Measurements from ENCODE around the gene ARPC2. TPM values are rescaled to one million over a fixed set of nuclear protein-coding genes. Genes with fewer than 3 reads are reported as not detected.

Gene ARPC2
- total RNA-seq, 1 experiment from 2014 or later = 284 TPM

- BruUV-seq (replicated peaks) = no TSS peak
- intact Hi-C loops (cut with micrococcal nuclease) = no loop called here
- DNase-seq (ENCODE audit: unreplicated experiment) = peak; percentile 97
- no peak for TF ChIP-seq CTCF (IDR thresholded peaks at IDR 0.05; ENCODE audit: unreplicated experiment)
- Mint-ChIP-seq H3K4me3 (ENCODE audit: unreplicated experiment) (peak overlapping the region; percentile 80), H3K27ac (ENCODE audit: low read depth, unreplicated experiment) (peak overlapping the region; percentile 99), H3K4me1 (ENCODE audit: insufficient read depth, unreplicated experiment) (peaks cover 57% of the 10 kb centered on the region), H3K27me3 (ENCODE audit: insufficient read depth, unreplicated experiment) (no peaks in the 10 kb centered on the region), H3K36me3 (ENCODE audit: insufficient read depth, unreplicated experiment) (peaks cover 40% of the 10 kb centered on the region), H3K9me3 (ENCODE audit: unreplicated experiment) (no peaks in the 10 kb centered on the region)
- ChIA-PET CTCF (interaction anchor here (0.6 to 7.3 kb wide), 6 partner anchors 11 to 692 kb away, joined by 3 to 160 read pairs (median 14); partner anchors contain the start of genes AAMP, CATIP and PNKD), POLR2A (interaction anchor here (0.6 to 11.8 kb wide), 17 partner anchors 8 to 401 kb away, joined by 3 to 390 read pairs (median 10); partner anchors contain the start of genes AAMP, ARPC2, CTDSP1 and PNKD)
Observed at GRCh38 chr2:218286570-218287459, 69.8 kb downstream of the ARPC2 start.

GRCh38 chr2:218289639-218290315 lies 72.8 kb downstream of the ARPC2 start:
- H3K27me3 Mint-ChIP-seq (ENCODE audit: insufficient read depth, unreplicated experiment) = no peaks in the 10 kb centered on the region
- H3K4me3 Mint-ChIP-seq (ENCODE audit: unreplicated experiment) = peak overlapping the region; percentile 75
- H3K27ac Mint-ChIP-seq (ENCODE audit: low read depth, unreplicated experiment) = peak overlapping the region; percentile 91
- ChIA-PET CTCF (interaction anchor here (1.0 to 12.3 kb wide), 6 partner anchors 10 to 175 kb away, joined by 3 to 215 read pairs (median 11); partner anchors contain the start of genes AAMP, CATIP and PNKD), POLR2A (interaction anchor here (0.7 to 11.8 kb wide), 9 partner anchors 9 to 117 kb away, joined by 3 to 390 read pairs (median 17); partner anchors contain the start of genes AAMP, ARPC2, CATIP and PNKD)
- no TSS peak for BruUV-seq (replicated peaks)
- DNase-seq (ENCODE audit: unreplicated experiment) = peak; percentile 69
- intact Hi-C loops (cut with micrococcal nuclease) = no loop called here
- no peaks in the 10 kb centered on the region for H3K9me3 Mint-ChIP-seq (ENCODE audit: unreplicated experiment)
- peaks cover 49% of the 10 kb centered on the region for H3K4me1 Mint-ChIP-seq (ENCODE audit: insufficient read depth, unreplicated experiment)
- TF ChIP-seq CTCF (IDR thresholded peaks at IDR 0.05; ENCODE audit: unreplicated experiment) = no peak
- peaks cover 14% of the 10 kb centered on the region for H3K36me3 Mint-ChIP-seq (ENCODE audit: insufficient read depth, unreplicated experiment)

- no peak for TF ChIP-seq CTCF (IDR thresholded peaks at IDR 0.05; ENCODE audit: unreplicated experiment)
- no TSS peak for BruUV-seq (replicated peaks)
- no peak for DNase-seq (ENCODE audit: unreplicated experiment)
- CTCF ChIA-PET = interaction anchor here (1.0 to 12.3 kb wide), 7 partner anchors 9 to 175 kb away, joined by 3 to 215 read pairs (median 9); partner anchors contain the start of genes AAMP, CATIP and PNKD
- Mint-ChIP-seq H3K4me1 (ENCODE audit: insufficient read depth, unreplicated experiment) (peaks cover 51% of the 10 kb centered on the region), H3K27me3 (ENCODE audit: insufficient read depth, unreplicated experiment) (no peaks in the 10 kb centered on the region), H3K4me3 (ENCODE audit: unreplicated experiment) (peak overlapping the region; percentile 75), H3K36me3 (ENCODE audit: insufficient read depth, unreplicated experiment) (peaks cover 13% of the 10 kb centered on the region), H3K27ac (ENCODE audit: low read depth, unreplicated experiment) (peak overlapping the region; percentile 91), H3K9me3 (ENCODE audit: unreplicated experiment) (no peaks in the 10 kb centered on the region)
- intact Hi-C loops (cut with micrococcal nuclease) = no loop called here
- POLR2A ChIA-PET = interaction anchor here (0.7 to 11.8 kb wide), 10 partner anchors 8 to 116 kb away, joined by 3 to 390 read pairs (median 12); partner anchors contain the start of genes AAMP, ARPC2, CATIP and PNKD
Observed at GRCh38 chr2:218290316-218291261, 73.6 kb downstream of the ARPC2 start.
